SK-N-SH (cell line): Measurements from ENCODE around the gene CREBRF. TPM values are rescaled to one million over a fixed set of nuclear protein-coding genes. Genes with fewer than 3 reads are reported as not detected.
"Not testable (repeated sequence)": the region's sequence is repeated elsewhere in the genome, so short reads cannot be mapped to it uniquely, and the experiment has no call there.

Experiments used
- CTCF ChIA-PET: fragments of 300-600, 350-600 bp; formaldehyde crosslinking; extraction: SDS; loops from one replicate; lab custom pipeline; 2021; lab: Yijun Ruan, JAX
- POLR2A ChIA-PET: fragments of 350-600 bp; sonication (Branson Sonifier 250); formaldehyde crosslinking; extraction: SDS; loops from one replicate; lab custom pipeline; 2020; ENCODE audit warnings: antibody characterized with exemption, inconsistent platforms; lab: Yijun Ruan, JAX
- DNase-seq: peaks from one replicate; pipeline ENCODE4 v3.0.0; 2012
- H2AFZ ChIP-seq: fragments of 200-600 bp; sonication (generic); 2 replicates; pipeline ENCODE4 v1.8.1; 2016; ENCODE audit warnings: antibody characterized with exemption, mild to moderate bottlenecking, low read depth
- H3F3A ChIP-seq: fragments of 200-600 bp; sonication (generic); replicated peaks from 2 replicates; pipeline ENCODE3; 2016; ENCODE audit warnings: antibody characterized with exemption, mild to moderate bottlenecking; ENCODE audit not compliant: insufficient read depth
- H3K27ac ChIP-seq, 2 experiments: fragments of 200-500 bp in 1 of 2; fragments of 200-600 bp in 1 of 2; sonication (Bioruptor generic) in 1 of 2; sonication (generic), shearing (Covaris generic) in 1 of 2; 2 replicates each; pipeline versions ENCODE4 v1.5.1 to v1.6.1; 2014 to 2016; ENCODE audit warnings: low read depth in 2 of 2, inconsistent platforms in 1 of 2, low read length in 1 of 2, mild to moderate bottlenecking in 1 of 2, mixed read lengths in 1 of 2
- H3K27me3 ChIP-seq: fragments of 200-600 bp; sonication (generic), shearing (Covaris generic); 2 replicates; pipeline ENCODE4 v1.6.1; 2016; ENCODE audit warnings: mixed run types; ENCODE audit not compliant: insufficient read depth
- H3K36me3 ChIP-seq, 2 experiments: fragments of 200-500 bp in 1 of 2; fragments of 200-600 bp in 1 of 2; sonication (Bioruptor generic) in 1 of 2; sonication (generic) in 1 of 2; replicated peaks in 1 of 2; 2 replicates each; pipeline versions ENCODE3 to v1.5.1; 2014 to 2016; ENCODE audit warnings: low read length in 1 of 2, mild to moderate bottlenecking in 1 of 2; ENCODE audit not compliant: insufficient read depth in 2 of 2, control insufficient read depth in 1 of 2
- H3K4me1 ChIP-seq, 2 experiments: fragments of 200-500 bp in 1 of 2; fragments of 200-600 bp in 1 of 2; sonication (Bioruptor generic) in 1 of 2; sonication (generic), shearing (Covaris generic) in 1 of 2; 2 replicates each; pipeline versions ENCODE4 v1.5.1 to v1.6.1; 2014 to 2016; ENCODE audit warnings: low read depth in 1 of 2, low read length in 1 of 2, mixed run types in 1 of 2; ENCODE audit not compliant: insufficient read depth in 2 of 2, control insufficient read depth in 1 of 2
- H3K4me2 ChIP-seq: fragments of 200-600 bp; sonication (generic), shearing (Covaris generic); 2 replicates; pipeline ENCODE4 v1.6.1; 2017; ENCODE audit warnings: mixed run types
- H3K4me3 ChIP-seq, 2 experiments: fragments of 200-500 bp in 1 of 2; fragments of 200-600 bp in 1 of 2; sonication (Bioruptor generic) in 1 of 2; sonication (generic), shearing (Covaris generic) in 1 of 2; 2 replicates each; pipeline versions ENCODE4 v1.5.1 to v1.8.1; 2014 to 2016; ENCODE audit warnings: low read depth in 2 of 2, inconsistent platforms in 1 of 2, low read length in 1 of 2, mild to moderate bottlenecking in 1 of 2, mixed read lengths in 1 of 2, moderate library complexity in 1 of 2
- H3K79me2 ChIP-seq: fragments of 200-600 bp; sonication (generic); 2 replicates; pipeline ENCODE4 v1.8.1; 2017; ENCODE audit warnings: mild to moderate bottlenecking; ENCODE audit not compliant: insufficient read depth
- H3K9ac ChIP-seq: fragments of 200-600 bp; sonication (generic); 2 replicates; pipeline ENCODE4 v1.6.1; 2017; ENCODE audit warnings: mixed run types
- H3K9me2 ChIP-seq: fragments of 200-600 bp; sonication (generic); 2 replicates; pipeline ENCODE4 v1.6.1; 2017; ENCODE audit warnings: mixed run types
- H3K9me3 ChIP-seq: fragments of 200-600 bp; sonication (generic); 2 replicates; pipeline ENCODE4 v1.6.1; 2017; ENCODE audit warnings: mixed run types, mild to moderate bottlenecking, moderate library complexity
- H4K20me1 ChIP-seq: fragments of 200-600 bp; sonication (generic); 2 replicates; pipeline ENCODE4 v1.6.1; 2017; ENCODE audit warnings: mild to moderate bottlenecking, mixed run types; ENCODE audit not compliant: insufficient read depth
- CHD2 ChIP-seq: fragments of 150-350 bp; IDR thresholded peaks from 2 replicates; pipeline ENCODE4 v1.6.1; 2018; ENCODE audit warnings: low read length; ENCODE audit not compliant: partially characterized antibody
- EP300 ChIP-seq, 2 experiments: IDR thresholded peaks; 2 replicates each; pipeline versions ENCODE4 v1.4.0 to v1.6.1; 2012; ENCODE audit warnings: borderline replicate concordance in 1 of 2, low read depth in 1 of 2, low read length in 1 of 2
- EZH2phosphoT487 ChIP-seq: fragments of 200-600 bp; sonication (generic); IDR thresholded peaks from 2 replicates; pipeline ENCODE4 v1.6.1; 2017; ENCODE audit warnings: low read depth, mixed run types, mild to moderate bottlenecking, antibody characterized with exemption, moderate library complexity, borderline replicate concordance
- GABPA ChIP-seq: IDR thresholded peaks from 2 replicates; pipeline ENCODE4 v1.4.0; 2012; ENCODE audit warnings: low read depth, mild to moderate bottlenecking
- GATA2 ChIP-seq: sonication (generic); formaldehyde crosslinking; IDR thresholded peaks from 2 replicates; pipeline ENCODE4 v1.5.0; 2020; ENCODE audit warnings: mild to moderate bottlenecking, missing genetic modification reagents
- MEF2A ChIP-seq: IDR thresholded peaks from 2 replicates; pipeline ENCODE4 v1.4.0; 2012; ENCODE audit warnings: low read depth, borderline replicate concordance
- MXI1 ChIP-seq: IDR thresholded peaks from 2 replicates; pipeline ENCODE4 v1.6.1; 2012; ENCODE audit warnings: mild to moderate bottlenecking, low read depth, low read length, improper control_type of control experiment
- NFIC ChIP-seq: IDR thresholded peaks from 2 replicates; pipeline ENCODE4 v1.4.0; 2012; ENCODE audit warnings: borderline replicate concordance
- POLR2AphosphoS5 ChIP-seq: IDR thresholded peaks from 2 replicates; pipeline ENCODE4 v1.6.1; 2012; ENCODE audit warnings: low read depth, low read length
- SIN3A ChIP-seq: IDR thresholded peaks from 2 replicates; pipeline ENCODE4 v1.6.1; 2012; ENCODE audit warnings: low read depth, mild to moderate bottlenecking, low read length, moderate library complexity, borderline replicate concordance
- TAF1 ChIP-seq: IDR thresholded peaks from 2 replicates; pipeline ENCODE4 v1.6.1; 2012; ENCODE audit warnings: low read depth, mild to moderate bottlenecking, low read length, moderate library complexity, borderline replicate concordance
- TCF12 ChIP-seq: IDR thresholded peaks from 2 replicates; pipeline ENCODE4 v1.4.0; 2012
- TEAD4 ChIP-seq: IDR thresholded peaks from 2 replicates; pipeline ENCODE4 v1.4.0; 2012; ENCODE audit warnings: mild to moderate bottlenecking, borderline replicate concordance; ENCODE audit not compliant: insufficient read depth
- YY1 ChIP-seq: IDR thresholded peaks from 2 replicates; pipeline ENCODE4 v1.4.0; 2012; ENCODE audit warnings: low read depth, mild to moderate bottlenecking
- WGBS: methylation state at CpG from one replicate; pipeline ENCODE4 v1.1.6; 2017; ENCODE audit warnings: low lambda C conversion rate; 5-methylcytosine and 5-hydroxymethylcytosine counted together
- polyA plus RNA-seq, 3 experiments: library from polyadenylated mRNA; depleted of rRNA; stranded (reverse); fragments of >200 nt; gene quantifications; 2 replicates each; pipeline ENCODE4 v1.2.3, GENCODE V29; 2012
- TF ChIP-seq, protein P1 (sequence below): fragments of 150-350 bp; IDR thresholded peaks from 2 replicates; pipeline ENCODE4 v1.6.1; 2016; ENCODE audit warnings: mild to moderate bottlenecking, low read depth, low read length
- TF ChIP-seq, protein P2 (sequence below): fragments of 200-600 bp; sonication (generic); IDR thresholded peaks from 2 replicates; pipeline ENCODE4 v1.6.1; 2017; ENCODE audit warnings: antibody characterized with exemption, mild to moderate bottlenecking, moderate library complexity
- TF ChIP-seq, protein P3 (sequence below): IDR thresholded peaks from 2 replicates; pipeline ENCODE4 v1.4.0; 2012; ENCODE audit warnings: low read depth, borderline replicate concordance
- TF ChIP-seq, protein P4 (sequence below): fragments of 150-350 bp; IDR thresholded peaks from 2 replicates; pipeline ENCODE4 v1.6.1; 2017; ENCODE audit warnings: antibody characterized with exemption, low read length, low read depth, borderline replicate concordance

Gene CREBRF
- polyA plus RNA-seq, 1 of the 3 experiments (the other 2 are of a cell fraction), result 2.4 TPM

DNA sequence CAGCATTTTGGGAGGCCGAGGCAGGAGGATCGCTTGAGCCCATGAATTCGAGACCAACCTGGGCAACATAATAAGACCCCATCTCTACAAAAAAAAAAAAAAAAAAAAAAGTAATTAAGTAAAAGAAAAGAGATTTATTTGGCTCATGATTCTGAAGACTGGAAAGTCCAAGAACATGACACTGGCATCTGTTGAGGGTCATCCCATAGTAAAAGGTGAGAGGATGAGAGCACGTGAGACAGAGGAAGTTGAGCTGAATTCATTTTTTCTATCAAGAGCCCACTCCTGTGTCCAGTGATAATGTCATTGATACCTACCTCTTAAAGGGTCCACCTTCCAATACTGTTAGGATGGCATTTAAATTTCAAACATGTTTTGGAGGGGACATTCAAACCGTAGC, 19.8 kb downstream of the CREBRF start:
- ChIA-PET POLR2A (interaction anchor here (0.6 kb wide), 1 partner anchor 56 kb away, joined by 4 read pairs; no protein-coding TSS in a partner anchor), CTCF (no interaction called here)
- WGBS, result 94% methylated on average over 5 of the region's 5 CpGs
- Histone ChIP-seq H3K4me3 (no peak overlapping the region), H3K36me3 (peaks cover 0 to under 1% of the 10 kb centered on the region in 2 experiments), H2AFZ (no peak overlapping the region), H3K9me2 (no peaks in the 10 kb centered on the region), H3K4me1 (no peaks in the 10 kb centered on the region), H3K27me3 (no peaks in the 10 kb centered on the region), H4K20me1 (no peaks in the 10 kb centered on the region; the same call in 1 of the 2 replicates), H3F3A (no peaks in the 10 kb centered on the region), H3K79me2 (no peaks in the 10 kb centered on the region), H3K9me3 (no peaks in the 10 kb centered on the region), H3K27ac (no peak overlapping the region), H3K9ac (no peak overlapping the region)
- no peak for DNase-seq
- TF ChIP-seq MEF2A, result no peak
- no peak for TF ChIP-seq YY1
- TF ChIP-seq GATA2 (CRISPR knock-in tag), result no peak
- no peak for TF ChIP-seq POLR2AphosphoS5
- no peak for TF ChIP-seq CHD2
- TF ChIP-seq, all 33 proteins: peak for 0
- no peak overlapping the region for H3K4me2 ChIP-seq

DNA sequence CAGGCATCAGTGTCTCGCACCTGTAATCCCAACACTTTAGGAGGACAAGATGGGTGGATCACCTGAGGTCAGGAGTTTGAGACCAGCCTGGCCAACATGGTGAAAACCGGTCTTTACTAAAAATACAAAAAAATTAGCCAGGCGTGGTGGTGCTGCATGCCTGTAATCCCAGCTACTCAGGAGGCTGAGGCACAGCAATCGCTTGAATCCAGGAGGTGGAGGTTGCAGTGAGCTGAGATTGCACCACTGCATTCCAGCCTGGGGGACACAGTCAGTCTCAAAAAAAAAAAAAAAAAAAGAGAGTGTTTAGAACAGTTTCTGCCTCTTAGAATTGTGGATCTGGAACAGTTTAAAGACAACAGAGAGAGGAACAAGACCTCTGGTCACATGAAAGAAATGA, 20.3 kb downstream of the CREBRF start:
- H3K4me1 ChIP-seq, H2AFZ ChIP-seq, H3K27ac ChIP-seq, H3K9ac ChIP-seq, H4K20me1 ChIP-seq, H3K4me2 ChIP-seq, CTCF ChIA-PET, DNase-seq, H3K27me3 ChIP-seq, H3K9me3 ChIP-seq, H3K79me2 ChIP-seq, H3F3A ChIP-seq, H3K36me3 ChIP-seq, H3K4me3 ChIP-seq, H3K9me2 ChIP-seq: not testable (repeated sequence)
- POLR2A ChIA-PET, result interaction anchor here (0.6 kb wide), 1 partner anchor 56 kb away, joined by 4 read pairs; no protein-coding TSS in a partner anchor
- WGBS, result 92% methylated on average over 4 of the region's 4 CpGs

DNA sequence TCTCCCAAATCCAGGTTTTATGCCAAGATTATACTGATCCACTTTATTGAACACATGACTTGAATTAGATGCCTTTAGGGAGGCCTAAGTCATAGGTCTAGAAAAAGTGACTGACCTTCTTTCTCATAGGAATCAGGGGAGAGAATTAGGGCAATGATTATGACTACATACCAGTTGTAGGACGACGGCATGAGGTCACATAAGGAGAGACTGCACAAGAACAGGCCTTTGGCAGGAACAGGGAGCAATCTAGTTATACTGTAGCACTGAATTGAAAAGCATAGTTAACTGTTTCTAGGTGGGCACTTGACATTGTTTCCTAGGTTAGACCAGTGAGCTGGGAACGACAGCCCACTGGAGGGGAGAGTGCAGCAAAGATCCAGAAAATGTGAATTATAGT, 22.7 kb downstream of the CREBRF start:
- 98% methylated on average over 3 of the region's 3 CpGs for WGBS
- no peak overlapping the region for H3K4me3 ChIP-seq
- no peaks in the 10 kb centered on the region for H3K79me2 ChIP-seq
- no peak overlapping the region for H3K27ac ChIP-seq
- H4K20me1 ChIP-seq, result no peaks in the 10 kb centered on the region
- no peak for DNase-seq
- no peaks in the 10 kb centered on the region for H3K4me1 ChIP-seq
- no peak overlapping the region for H3K9ac ChIP-seq
- no peaks in the 10 kb centered on the region for H3K27me3 ChIP-seq
- CTCF ChIA-PET, result no interaction called here
- H3K4me2 ChIP-seq, result no peak overlapping the region
- no peaks in the 10 kb centered on the region for H3F3A ChIP-seq
- POLR2A ChIA-PET, result no interaction called here
- no peak overlapping the region for H2AFZ ChIP-seq
- H3K9me3 ChIP-seq, result no peaks in the 10 kb centered on the region
- H3K36me3 ChIP-seq, result peaks cover 0 to 7% of the 10 kb centered on the region in 2 experiments
- H3K9me2 ChIP-seq, result no peaks in the 10 kb centered on the region
- TF ChIP-seq EZH2phosphoT487 (no peak), MEF2A (no peak), NFIC (no peak), GABPA (no peak), POLR2AphosphoS5 (no peak), EP300 (IDR thresholded peaks at IDR 0.05; ENCODE audit: borderline replicate concordance in 1 of 2, low read depth in 1 of 2, low read length in 1 of 2) (no peak), SIN3A (no peak), TCF12 (no peak), MXI1 (no peak), TAF1 (no peak), TEAD4 (no peak), GATA2 (CRISPR knock-in tag) (no peak)
- TF ChIP-seq, protein P1, sequence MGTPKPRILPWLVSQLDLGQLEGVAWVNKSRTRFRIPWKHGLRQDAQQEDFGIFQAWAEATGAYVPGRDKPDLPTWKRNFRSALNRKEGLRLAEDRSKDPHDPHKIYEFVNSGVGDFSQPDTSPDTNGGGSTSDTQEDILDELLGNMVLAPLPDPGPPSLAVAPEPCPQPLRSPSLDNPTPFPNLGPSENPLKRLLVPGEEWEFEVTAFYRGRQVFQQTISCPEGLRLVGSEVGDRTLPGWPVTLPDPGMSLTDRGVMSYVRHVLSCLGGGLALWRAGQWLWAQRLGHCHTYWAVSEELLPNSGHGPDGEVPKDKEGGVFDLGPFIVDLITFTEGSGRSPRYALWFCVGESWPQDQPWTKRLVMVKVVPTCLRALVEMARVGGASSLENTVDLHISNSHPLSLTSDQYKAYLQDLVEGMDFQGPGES, result no peak
- TF ChIP-seq, protein P2, sequence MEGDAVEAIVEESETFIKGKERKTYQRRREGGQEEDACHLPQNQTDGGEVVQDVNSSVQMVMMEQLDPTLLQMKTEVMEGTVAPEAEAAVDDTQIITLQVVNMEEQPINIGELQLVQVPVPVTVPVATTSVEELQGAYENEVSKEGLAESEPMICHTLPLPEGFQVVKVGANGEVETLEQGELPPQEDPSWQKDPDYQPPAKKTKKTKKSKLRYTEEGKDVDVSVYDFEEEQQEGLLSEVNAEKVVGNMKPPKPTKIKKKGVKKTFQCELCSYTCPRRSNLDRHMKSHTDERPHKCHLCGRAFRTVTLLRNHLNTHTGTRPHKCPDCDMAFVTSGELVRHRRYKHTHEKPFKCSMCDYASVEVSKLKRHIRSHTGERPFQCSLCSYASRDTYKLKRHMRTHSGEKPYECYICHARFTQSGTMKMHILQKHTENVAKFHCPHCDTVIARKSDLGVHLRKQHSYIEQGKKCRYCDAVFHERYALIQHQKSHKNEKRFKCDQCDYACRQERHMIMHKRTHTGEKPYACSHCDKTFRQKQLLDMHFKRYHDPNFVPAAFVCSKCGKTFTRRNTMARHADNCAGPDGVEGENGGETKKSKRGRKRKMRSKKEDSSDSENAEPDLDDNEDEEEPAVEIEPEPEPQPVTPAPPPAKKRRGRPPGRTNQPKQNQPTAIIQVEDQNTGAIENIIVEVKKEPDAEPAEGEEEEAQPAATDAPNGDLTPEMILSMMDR, result no peak
- TF ChIP-seq, protein P3, sequence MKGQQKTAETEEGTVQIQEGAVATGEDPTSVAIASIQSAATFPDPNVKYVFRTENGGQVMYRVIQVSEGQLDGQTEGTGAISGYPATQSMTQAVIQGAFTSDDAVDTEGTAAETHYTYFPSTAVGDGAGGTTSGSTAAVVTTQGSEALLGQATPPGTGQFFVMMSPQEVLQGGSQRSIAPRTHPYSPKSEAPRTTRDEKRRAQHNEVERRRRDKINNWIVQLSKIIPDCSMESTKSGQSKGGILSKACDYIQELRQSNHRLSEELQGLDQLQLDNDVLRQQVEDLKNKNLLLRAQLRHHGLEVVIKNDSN, result no peak
- TF ChIP-seq, protein P4, sequence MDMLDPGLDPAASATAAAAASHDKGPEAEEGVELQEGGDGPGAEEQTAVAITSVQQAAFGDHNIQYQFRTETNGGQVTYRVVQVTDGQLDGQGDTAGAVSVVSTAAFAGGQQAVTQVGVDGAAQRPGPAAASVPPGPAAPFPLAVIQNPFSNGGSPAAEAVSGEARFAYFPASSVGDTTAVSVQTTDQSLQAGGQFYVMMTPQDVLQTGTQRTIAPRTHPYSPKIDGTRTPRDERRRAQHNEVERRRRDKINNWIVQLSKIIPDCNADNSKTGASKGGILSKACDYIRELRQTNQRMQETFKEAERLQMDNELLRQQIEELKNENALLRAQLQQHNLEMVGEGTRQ, result no peak
